ENCODE data around the gene GDF7.

GDF7 gene

DNA sequence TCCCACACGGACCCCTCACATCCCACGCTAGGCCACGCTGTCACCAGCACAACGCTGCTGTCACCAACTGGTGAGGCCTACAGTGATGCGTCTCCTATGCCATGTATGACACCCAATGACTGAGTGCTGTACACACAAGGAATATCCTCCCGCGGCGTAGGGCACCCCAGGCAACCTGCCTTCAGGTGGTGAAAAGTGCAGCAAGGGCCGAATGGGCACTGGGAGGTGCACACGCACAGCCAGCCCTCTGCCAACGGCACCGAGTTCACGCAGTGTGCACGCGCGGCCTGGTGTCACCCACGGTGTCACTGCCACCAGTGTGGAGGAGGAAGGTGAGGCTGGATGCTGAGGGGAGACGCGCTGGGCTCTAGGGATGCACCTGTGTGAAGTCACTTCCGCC lies 20.5 kb upstream of the GDF7 start:
- DNase-seq: no peak

DNA sequence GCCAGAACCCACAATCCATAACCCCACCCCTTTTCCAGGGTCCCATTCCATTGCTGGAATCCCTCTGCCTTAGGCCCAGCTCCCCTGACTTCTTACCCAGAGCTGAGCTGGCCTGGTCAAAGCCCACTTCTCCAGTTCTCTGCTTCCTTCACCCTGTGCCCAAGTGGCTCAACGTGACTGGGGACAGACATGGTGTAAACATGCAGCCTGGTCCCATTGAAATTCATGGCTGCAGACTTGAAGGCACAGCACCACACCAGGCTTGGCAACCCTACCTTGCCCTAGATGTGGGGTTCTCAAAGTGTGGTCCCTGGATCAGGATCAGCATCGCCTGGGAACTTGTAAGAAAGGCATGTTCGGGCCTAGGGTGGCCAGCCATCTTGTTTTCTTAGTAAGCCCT lies 19.7 kb upstream of the GDF7 start:
- no peak for DNase-seq

DNA sequence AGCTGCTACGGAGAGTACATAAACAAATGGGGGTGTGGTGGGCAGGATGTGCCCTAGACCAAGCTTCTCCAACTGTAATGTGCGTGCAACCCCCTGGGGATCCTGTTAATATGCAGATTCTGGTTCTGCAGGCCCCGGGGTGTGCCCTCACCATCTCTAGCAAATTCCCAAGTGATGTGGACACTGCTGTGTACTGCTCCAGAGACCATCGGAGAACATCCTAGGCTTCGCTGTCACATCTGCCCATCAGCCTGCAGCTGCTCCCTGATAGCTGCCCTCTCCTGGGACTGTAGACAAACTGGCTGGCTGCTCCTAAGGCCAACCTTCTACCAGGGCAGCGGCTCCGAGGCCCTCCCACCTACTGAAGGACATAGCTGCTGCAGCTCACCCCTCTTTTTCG lies 19.2 kb upstream of the GDF7 start:
- DNase-seq: no peak

DNA sequence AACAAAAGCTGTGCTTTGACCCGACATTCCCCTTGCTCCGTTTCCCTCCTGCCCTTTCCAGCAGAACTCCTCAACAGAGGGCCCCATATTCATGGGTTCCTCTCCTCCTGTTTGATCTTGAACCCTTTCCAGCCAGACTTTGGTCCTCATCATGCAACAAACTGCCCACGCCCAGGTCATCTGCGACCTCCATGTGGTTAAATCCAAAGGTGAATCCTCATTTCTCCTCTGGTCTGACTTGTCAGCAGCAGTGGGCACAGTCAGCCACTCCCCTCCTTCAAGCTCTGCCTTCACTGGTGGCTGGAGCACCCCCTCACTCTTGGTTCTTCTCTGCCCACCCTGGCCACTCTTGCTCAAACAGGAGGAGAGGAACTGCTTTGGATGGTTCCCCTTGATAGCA lies 18.7 kb upstream of the GDF7 start:
- DNase-seq: no peak

DNA sequence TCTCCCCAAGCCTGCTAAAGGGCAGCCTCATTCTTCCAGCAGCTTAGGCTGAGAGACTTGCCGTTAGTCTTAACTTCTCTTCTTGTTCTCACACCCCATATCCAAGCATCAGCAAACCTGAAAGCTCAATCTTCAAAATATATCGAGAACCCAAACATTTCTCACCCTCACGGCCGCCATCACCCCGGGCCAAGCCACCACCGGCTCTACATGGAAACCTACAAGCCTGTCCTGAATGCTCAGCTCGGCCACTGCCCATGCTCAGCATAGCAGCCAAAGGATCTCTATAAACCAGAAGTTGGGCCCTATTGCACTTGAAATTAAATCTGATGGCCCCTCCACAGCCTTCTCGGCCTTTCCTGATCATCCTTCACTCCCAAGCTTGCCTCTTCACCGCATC lies 18.1 kb upstream of the GDF7 start:
- no peak for DNase-seq

DNA sequence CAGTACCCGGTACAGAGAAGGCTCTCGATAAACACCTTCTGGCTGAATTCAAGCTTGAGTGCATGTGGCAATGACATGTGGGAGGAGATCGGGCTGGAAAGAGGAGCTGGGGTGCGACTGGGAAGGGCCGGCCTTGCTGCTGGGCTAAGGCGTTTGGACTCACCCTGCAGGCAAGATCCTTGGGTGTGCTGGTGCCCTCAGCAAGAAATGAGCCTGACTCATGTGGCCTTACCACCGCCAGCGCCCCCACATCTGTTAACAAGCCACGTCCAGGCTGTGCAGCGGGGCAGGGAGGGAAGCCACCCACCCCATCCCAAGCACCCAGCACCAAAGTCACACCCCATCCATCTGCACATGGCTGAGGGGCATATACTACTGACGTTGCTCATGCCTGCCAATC lies 17.4 kb upstream of the GDF7 start:
- DNase-seq: no peak

DNA sequence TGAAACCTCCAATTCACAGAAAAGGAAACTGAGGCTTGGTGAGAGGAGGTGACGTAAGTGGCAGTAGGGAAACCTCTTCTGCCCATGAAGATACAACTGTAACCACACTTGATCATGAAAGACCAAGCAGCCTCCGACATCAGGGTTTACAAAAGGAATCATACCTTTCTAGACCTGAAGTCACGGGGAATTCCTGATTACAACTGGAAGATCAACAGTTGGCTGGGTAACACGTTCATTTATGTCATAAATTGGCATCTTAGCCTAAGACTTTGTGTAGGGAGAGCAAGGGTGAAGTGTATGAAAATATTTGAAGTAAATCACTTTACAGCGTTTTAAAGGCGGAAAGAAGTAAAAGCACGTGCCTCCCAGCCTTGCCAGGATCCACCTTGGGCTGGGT lies 17.0 kb upstream of the GDF7 start:
- no peak for DNase-seq

DNA sequence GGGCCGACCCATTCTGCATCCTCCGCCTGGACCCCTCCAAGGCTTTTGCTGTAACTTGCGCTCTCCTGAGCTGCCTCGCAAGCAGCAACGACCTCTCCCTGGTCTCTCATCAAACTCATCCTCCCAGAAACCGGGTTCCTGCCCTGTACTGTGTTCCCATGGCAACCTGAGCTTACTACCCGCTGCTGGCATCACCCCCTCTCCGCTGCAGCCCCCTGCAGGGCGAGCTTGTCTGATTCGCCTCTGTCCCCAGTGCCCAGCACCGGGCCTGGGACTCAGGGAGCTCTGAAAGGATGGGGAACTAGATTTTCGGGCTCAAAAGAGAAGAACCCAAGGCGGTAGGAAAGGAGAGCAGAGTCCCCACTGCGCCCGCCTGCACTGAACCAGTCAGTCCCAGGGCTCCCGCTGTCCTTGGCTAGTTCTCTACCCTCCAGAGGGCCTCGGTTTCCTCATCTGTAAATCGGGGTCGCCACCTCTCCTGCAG lies 16.5 kb upstream of the GDF7 start:
- DNase-seq: peak in 4 of 6 experiments; percentile 8 to 60 (median 28)

DNA sequence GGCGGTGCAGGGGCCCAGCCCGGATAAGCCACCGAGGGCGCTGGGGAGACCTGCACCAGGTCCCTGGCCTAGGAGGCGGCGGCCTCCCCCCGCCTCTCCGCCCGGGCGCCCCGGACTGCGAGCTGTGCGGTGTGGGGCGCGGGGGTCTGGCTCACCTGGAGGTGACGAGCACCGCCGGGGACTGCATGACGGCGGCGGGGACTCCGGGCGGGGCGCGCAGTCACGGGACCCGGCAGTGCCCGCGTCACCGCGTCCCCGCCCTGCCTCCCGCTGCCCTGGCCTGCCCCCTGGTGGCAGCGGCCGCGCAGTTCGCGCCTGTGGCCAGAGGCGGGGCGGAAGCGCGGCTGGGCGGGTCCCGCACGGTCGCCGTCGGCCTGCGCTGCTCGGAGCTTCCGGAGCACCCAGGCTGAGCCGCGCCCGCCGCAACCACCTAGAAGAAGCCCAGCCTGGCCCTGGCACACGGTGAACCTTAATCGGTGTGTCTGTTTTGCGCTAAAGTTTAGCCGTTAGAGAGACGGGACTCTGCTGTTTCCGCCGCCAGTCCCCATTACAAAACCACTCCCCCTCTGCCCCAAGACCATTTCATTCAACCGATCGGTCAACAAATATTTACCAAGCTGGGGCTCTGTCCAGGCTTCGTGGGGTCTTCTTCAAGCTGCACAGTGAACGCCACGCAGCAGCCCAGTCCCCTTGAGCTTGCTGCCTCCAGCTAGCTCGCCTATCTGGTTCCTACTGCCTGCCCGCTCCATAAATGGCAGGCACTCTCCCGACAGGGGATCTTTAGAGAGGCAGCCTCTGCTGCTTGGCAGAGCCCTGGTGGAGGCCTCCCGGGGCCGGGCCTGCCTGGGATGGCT lies 15.8 kb upstream of the GDF7 start, which contains the start of gene HS1BP3:
Gene HS1BP3 (minus strand): TSS at position 222 of the 854 bp plus-strand sequence. CDS start 35 bp downstream, at position 187.
- peak; percentile 82 to 93 (median 85) for DNase-seq

DNA sequence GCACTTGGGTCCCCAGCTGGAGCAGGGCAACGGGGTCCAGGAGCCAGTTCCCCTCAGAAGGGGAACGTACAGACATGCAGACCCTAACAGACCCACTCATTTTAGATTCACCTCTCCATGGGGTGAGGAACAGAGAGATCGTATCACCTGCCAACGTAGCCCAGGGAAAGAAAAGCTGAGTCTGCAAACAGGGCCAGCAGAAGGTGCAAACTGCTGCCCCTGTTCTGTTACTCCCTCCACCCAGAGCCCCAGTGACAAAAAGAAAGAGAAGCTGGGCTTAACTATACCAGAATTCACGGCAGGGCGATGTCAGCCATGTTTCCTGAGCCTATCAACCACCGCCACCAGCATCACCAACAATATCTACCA lies 15.2 kb upstream of the GDF7 start:
- DNase-seq: no peak

DNA sequence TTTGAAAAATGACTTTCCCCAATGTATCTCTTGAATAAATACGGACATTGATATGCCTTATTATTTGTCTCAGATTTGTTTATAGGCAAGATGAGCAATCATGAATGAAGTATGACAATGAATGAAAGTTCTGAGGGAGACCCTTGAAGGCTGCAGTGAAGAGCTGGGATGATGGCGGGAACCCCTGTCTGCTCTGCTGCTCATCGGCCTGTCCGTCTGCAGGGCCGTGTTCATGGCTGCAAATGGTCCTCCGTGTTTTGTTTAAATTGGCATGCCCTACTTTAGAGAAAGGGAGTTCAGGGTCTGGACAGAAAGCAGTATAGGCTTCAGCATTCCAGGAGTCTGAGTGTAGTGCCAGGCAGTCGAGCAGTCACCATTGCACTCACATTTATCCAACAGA lies 14.8 kb upstream of the GDF7 start:
- DNase-seq: no peak

DNA sequence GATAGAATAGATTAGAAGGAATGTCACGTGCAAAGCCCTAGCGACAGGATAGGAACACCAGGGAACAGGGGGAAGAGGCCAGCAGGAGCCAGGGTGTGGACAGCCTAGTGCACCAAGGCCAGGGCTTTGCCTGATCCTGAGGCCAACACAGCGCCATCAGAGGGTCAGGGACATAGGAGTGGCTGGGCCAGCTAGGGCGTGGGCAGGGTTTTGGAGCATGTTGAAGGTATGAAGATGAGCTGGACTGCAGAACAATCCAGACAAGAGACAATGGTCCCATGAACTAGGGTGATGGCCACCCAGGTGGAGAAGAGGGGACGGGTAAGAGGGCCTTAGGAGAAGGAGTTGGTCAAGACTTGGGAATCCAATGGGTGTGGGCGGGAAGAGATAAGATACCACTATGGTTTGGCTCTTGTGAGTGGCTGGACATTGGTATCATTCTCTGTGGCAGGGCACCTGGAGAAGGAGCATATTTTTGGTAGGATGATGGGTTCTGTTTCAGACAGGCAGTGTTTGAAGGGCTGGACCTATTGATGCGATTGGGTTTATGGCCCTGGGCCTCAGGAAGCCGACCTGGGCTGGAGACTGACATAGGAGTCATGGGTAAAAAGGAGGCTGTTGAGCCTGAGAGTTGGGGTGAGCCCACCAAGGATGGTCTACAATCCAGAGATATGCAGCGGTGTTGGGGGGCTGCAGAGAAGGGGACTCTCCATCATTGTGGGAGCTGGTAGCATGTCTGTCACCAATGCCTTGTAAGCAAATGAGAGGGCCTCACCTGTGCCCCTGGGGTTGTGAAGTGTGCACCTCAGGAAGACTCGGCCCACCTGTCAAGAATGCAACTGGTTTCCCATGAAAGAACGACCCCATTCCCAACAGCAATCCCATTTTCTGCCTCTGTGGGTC lies 14.0 kb upstream of the GDF7 start:
- DNase-seq: no peak

DNA sequence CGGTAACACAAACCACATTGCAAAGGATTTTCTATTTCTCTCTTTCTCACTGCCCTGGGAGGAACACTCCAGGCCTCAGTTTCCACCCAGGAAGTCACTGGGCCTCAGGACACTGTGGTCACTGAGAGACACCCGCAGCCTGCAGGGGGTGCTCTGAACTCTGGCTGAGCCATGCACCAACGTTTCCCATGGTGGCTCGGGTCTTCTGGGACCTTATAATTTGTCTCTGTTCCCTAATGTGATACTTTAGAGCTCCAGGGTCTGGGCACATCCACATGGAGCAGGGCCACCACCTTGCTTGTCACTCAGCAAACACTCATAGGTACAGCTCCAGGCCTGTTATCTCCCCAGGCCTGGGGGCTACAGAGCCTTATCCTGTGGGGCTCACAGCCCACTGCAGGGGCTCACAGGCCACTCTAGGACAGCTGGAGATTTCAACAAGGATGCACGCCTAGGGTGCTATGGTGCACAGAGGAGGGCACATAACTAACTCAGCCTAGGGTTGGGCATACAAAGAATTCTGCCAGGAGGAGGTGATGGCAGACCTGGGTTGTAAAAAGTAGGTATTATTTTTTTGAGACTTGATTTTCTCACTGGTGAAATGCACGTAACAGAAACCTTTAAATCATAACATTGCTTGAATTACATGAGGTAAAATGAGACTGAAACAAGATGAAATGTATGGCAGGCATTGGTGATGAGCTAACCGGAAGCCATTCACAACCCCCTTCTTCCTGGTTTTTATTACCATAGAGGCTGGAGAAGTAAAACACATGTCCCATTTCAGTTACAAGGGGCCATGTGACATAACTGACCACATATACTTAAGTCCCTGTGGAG lies 13.0 kb upstream of the GDF7 start:
- no peak for DNase-seq

DNA sequence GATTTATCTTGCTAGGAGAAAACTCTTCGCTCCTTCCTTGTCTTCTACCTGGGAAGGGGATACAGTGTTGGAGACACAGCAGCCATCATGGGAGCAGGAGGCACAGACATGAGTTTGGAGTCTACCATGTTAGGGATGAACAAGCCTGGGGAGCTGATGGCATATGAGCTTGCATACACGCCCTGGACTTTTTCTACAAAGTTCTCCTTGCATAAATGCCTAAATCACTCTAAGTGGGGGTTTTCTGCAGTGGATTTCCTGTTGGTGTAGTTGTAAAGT lies 12.5 kb upstream of the GDF7 start:
- DNase-seq: no peak

DNA sequence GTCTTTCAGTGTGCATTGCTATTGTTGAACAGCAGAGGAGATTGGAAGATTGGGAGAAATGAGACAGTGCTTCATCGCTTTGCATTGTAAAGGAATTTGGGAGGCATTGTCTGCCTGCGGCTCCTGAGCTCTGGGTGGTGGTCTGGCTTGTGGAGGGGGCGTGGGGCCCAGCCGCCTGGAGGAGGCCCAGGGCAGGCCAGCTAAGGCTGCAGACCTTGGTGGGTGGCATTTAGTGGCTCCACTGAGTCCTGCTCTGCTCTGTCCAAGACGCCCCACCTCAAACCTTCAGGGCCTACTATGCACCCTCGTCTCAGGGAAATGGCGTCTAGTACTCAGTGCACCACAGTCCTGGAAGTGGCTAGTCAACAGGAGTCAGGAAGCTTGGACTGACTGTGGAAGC lies 10.4 kb upstream of the GDF7 start:
- no peak for DNase-seq

DNA sequence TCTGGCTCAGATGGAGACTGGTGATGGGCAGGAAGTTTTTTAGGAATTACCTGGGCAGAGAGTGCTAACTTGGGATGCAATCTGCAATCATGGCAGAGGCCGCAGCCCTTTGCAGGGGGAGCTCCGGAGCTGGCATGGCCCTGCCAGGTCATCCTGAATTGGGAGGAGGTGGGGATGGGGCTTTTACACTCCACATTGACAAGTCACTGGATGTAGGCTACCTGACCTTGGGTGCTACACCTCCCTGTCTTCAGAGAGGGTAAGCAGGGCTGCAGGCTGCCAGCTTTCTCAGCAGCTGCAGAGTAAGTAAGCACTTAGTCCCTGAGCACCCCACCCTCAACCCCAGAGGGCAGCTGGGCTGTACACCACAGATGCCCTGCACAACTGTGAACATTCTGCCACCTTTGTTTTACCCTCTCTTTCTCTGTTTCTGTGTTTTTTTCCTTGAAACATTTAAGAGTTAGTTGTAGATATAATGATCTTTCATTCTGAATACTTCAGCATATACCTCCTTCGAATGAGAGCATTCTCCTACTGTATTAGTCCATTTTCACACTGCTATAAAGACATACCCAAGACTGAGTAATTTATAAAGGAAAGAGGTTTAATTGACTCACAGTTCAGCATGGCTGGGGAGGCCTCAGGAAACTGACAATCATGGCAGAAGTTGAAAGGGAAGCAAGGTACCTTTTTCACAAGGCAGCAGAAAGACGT lies 9.3 kb upstream of the GDF7 start:
- DNase-seq: no peak

DNA sequence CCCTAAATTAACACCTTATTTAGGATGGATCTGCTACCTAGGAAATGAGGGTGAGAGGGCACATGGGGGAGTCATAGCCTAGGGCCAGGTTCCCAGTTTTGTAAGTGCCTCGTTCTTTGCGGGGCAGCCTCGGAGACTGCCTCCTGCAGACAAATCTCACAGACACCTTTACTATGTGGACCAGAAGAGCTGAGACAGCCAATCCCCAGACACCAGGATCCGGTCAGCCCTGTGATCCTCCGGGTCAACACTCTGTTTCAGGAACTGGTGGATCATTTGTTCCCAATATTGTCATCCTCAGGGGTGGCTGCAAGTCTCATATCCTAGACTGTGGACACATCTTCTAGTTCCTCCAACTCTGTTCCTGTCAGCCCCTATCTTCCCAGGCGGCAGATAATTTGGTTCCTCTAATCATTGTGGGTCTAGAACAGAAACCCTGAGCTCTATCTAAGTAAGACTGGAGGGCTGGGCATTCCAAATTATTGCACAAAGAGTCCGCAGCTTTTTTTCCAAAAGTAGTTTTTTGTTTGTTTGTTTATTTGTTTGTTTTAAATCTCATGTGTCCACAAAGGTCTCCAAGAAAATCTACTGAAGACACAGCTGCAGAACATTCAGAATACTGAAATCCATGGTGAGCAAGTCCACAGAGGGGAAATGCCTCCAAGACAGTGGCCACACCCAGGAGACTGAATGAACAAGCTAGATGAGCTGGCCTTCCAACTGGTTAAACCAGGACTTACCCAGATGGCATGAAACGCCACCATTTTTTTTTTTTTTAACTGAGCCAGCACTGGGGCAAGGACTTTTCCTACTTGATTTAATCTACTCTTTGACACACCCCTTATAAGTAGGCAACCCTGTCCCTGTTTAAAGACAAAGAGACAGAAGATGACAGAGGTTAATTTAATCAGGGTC lies 6.2 kb upstream of the GDF7 start:
- no peak for DNase-seq

DNA sequence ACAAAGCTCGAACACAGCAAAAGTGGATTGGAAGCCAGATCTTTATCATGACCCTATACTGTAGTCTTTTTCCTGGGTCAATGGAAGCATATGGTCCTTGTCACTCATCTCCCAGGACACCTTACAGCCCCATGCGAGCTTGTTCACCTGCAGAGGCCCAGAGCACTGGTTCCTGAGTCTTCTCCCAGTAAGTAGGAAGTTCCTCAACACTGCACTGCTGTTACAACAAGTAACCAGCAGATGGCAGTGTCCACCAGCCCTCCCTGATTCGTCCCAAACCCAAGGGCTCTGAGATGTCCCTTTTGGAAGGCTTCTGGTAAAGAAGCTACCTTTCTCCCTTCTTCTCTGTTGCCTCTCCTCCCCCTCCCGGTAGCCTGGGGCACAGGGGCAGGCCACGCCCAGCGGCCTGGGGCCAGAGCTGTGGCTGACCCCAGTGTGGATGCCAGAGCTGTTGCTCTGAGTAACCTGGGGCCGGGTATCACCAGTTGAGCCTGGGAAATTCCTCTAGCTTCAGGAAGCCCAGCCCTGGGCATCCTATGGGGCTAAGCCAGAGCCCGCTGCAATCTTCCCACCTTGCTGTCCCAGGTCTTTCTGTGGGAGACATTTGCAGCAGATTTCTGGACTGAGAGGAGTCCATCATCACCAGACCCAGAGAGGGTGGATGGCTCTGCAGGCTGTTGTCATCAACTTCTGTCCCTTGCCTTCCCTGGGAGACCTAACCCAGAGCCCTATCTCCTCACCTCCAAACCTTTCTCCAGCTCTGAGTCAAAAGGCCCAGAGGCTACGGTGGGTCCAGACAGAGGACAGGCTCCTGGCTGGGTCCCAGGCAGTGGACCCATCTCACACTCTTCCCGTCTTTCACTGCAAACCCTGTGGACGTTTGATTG lies 5.3 kb upstream of the GDF7 start:
- DNase-seq: peak; percentile 27 to 68 (median 51)

DNA sequence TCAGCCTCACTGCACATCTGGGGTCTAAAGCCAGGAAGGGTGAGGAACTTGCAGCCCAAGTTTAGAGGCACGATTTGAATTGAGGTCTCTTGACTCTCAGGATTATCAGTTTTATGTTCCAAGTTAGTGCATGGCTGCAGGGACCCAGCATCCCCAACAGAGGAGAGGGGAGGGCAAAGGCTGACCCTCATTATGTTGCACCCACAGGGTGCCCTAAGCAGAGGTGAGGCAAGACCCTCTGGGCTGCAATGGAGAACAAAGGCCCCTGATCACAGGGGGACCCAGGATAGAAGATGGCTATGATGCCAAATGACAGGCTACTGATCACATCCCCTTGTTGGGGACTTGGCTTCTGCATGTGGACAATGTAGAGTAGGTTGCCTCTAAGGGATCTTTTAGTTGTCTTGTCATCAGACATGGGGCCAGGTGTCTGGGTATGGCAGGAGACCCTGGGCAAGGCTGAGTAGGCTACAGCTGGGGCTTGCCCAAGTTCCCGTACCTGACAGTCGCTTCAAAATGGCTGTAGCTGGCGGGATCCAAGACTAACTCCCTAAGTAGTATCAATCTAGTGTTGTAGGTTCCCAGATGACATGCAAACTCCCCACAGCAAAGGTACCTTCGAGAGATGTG lies 4.5 kb upstream of the GDF7 start:
- no peak for DNase-seq

Data from stimulated activated naive CD4-positive, alpha-beta T cell (primary cell).